KMS-11 (cell line): ENCODE data around the gene RNF13.
A peak's percentile ranks its signal among the peaks of the same experiment; 100 is the strongest.

Source experiments
- H2AFZ ChIP-seq: fragments of 200-600 bp; sonication (generic); 2 replicates; pipeline ENCODE4 v1.6.1; 2016; ENCODE audit warnings: antibody characterized with exemption, mixed run types, low read depth
- H3K27ac ChIP-seq: fragments of 200-600 bp; sonication (generic); 2 replicates; pipeline ENCODE4 v1.6.1; 2016; ENCODE audit warnings: mild to moderate bottlenecking, mixed run types
- H3K27me3 ChIP-seq: fragments of 200-600 bp; sonication (generic); 2 replicates; pipeline ENCODE4 v1.6.1; 2017; ENCODE audit warnings: mild to moderate bottlenecking, low read depth, mixed run types, moderate library complexity; ENCODE audit not compliant: insufficient read depth
- H3K36me3 ChIP-seq: fragments of 200-600 bp; sonication (generic); 2 replicates; pipeline ENCODE4 v1.6.1; 2017; ENCODE audit warnings: mild to moderate bottlenecking, mixed run types; ENCODE audit not compliant: insufficient read depth
- H3K4me1 ChIP-seq: fragments of 200-600 bp; sonication (generic); 2 replicates; pipeline ENCODE4 v1.6.1; 2016; ENCODE audit warnings: mild to moderate bottlenecking, low read depth, mixed run types; ENCODE audit not compliant: poor library complexity, severe bottlenecking
- H3K4me2 ChIP-seq: fragments of 200-600 bp; sonication (generic); 2 replicates; pipeline ENCODE4 v1.7.0; 2016; ENCODE audit warnings: mild to moderate bottlenecking, mixed run types
- H3K4me3 ChIP-seq: fragments of 200-600 bp; sonication (generic); IDR thresholded peaks from 2 replicates; pipeline ENCODE4 v1.6.1; 2017; ENCODE audit warnings: low read depth, low read length, mixed read lengths; ENCODE audit not compliant: insufficient read depth
- H3K79me2 ChIP-seq: fragments of 200-600 bp; sonication (generic); 2 replicates; pipeline ENCODE4 v1.6.1; 2016; ENCODE audit warnings: low read depth, mixed run types; ENCODE audit not compliant: insufficient read depth
- H3K9ac ChIP-seq: fragments of 200-600 bp; sonication (generic); 2 replicates; pipeline ENCODE4 v1.6.1; 2016; ENCODE audit warnings: mild to moderate bottlenecking, mixed run types
- H4K20me1 ChIP-seq: fragments of 200-600 bp; sonication (generic); 2 replicates; pipeline ENCODE4 v1.6.1; 2016; ENCODE audit warnings: mild to moderate bottlenecking, mixed run types; ENCODE audit not compliant: insufficient read depth
- TF ChIP-seq, protein P1 (sequence below): fragments of 200-600 bp; sonication (generic); conservative IDR thresholded peaks from 2 replicates; pipeline ENCODE4 v1.6.1; 2017; ENCODE audit warnings: low read depth, mild to moderate bottlenecking, antibody characterized with exemption, low read length, moderate library complexity, mixed read lengths

Gene RNF13

GRCh38 chr3:149902498-149903139, 89.6 kb downstream of the RNF13 start:
- Histone ChIP-seq H2AFZ (no peak overlapping the region), H3K4me1 (no peaks in the 10 kb centered on the region), H3K4me2 (no peak overlapping the region), H4K20me1 (no peaks in the 10 kb centered on the region), H3K79me2 (no peaks in the 10 kb centered on the region), H3K9ac (no peak overlapping the region), H3K27ac (no peak overlapping the region), H3K4me3 (no peak overlapping the region), H3K27me3 (no peaks in the 10 kb centered on the region), H3K36me3 (no peaks in the 10 kb centered on the region)
- TF ChIP-seq, protein P1, sequence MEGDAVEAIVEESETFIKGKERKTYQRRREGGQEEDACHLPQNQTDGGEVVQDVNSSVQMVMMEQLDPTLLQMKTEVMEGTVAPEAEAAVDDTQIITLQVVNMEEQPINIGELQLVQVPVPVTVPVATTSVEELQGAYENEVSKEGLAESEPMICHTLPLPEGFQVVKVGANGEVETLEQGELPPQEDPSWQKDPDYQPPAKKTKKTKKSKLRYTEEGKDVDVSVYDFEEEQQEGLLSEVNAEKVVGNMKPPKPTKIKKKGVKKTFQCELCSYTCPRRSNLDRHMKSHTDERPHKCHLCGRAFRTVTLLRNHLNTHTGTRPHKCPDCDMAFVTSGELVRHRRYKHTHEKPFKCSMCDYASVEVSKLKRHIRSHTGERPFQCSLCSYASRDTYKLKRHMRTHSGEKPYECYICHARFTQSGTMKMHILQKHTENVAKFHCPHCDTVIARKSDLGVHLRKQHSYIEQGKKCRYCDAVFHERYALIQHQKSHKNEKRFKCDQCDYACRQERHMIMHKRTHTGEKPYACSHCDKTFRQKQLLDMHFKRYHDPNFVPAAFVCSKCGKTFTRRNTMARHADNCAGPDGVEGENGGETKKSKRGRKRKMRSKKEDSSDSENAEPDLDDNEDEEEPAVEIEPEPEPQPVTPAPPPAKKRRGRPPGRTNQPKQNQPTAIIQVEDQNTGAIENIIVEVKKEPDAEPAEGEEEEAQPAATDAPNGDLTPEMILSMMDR: peak; percentile 52

- TF ChIP-seq, protein P1: no peak
- Histone ChIP-seq H3K4me3 (no peak overlapping the region), H3K27me3 (no peaks in the 10 kb centered on the region), H3K4me2 (no peak overlapping the region), H3K9ac (no peak overlapping the region), H3K36me3 (no peaks in the 10 kb centered on the region), H3K79me2 (no peaks in the 10 kb centered on the region), H3K4me1 (no peaks in the 10 kb centered on the region), H2AFZ (no peak overlapping the region), H3K27ac (no peak overlapping the region), H4K20me1 (no peaks in the 10 kb centered on the region)
Observed at GRCh38 chr3:149906036-149906435, 93.0 kb downstream of the RNF13 start.

GRCh38 chr3:149908424-149908957, 95.5 kb downstream of the RNF13 start:
- Histone ChIP-seq H3K27me3 (no peaks in the 10 kb centered on the region), H3K9ac (no peak overlapping the region), H4K20me1 (no peaks in the 10 kb centered on the region), H3K27ac (no peak overlapping the region), H3K4me1 (no peaks in the 10 kb centered on the region), H2AFZ (no peak overlapping the region), H3K79me2 (no peaks in the 10 kb centered on the region), H3K4me3 (no peak overlapping the region), H3K36me3 (no peaks in the 10 kb centered on the region), H3K4me2 (no peak overlapping the region)
- TF ChIP-seq, protein P1: no peak

DNA sequence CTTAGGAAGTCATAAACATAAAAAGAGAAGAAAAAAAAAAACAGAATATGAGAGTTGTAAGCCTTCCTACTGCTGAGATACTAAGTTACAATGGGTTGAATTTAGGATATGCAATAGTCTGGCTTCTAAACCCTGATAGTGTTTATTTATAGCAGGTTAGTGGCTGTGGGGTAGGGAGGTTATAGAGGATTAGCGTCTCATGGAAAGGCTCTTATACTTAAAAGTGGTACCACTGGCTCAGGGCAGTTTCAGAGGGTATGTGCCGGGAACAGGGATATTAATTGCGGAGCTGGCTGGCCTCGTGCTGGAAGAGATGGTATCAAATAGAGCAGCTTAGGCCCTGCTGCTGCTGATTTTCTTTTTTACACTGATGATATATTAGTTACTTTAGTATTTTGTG, 96.9 kb downstream of the RNF13 start:
- H3K27me3 ChIP-seq: no peaks in the 10 kb centered on the region
- no peaks in the 10 kb centered on the region for H4K20me1 ChIP-seq
- H3K4me3 ChIP-seq: no peak overlapping the region
- no peaks in the 10 kb centered on the region for H3K4me1 ChIP-seq
- no peak overlapping the region for H3K9ac ChIP-seq
- no peak overlapping the region for H2AFZ ChIP-seq
- H3K79me2 ChIP-seq: no peaks in the 10 kb centered on the region
- TF ChIP-seq, protein P1: no peak
- no peaks in the 10 kb centered on the region for H3K36me3 ChIP-seq
- H3K27ac ChIP-seq: no peak overlapping the region
- H3K4me2 ChIP-seq: no peak overlapping the region
